Kidney epithelial cell (primary cell): Measurements from ENCODE around the gene ELAVL4. TPM values are rescaled to one million over a fixed set of nuclear protein-coding genes. Genes with fewer than 3 reads are reported as not detected.

Experiments used
- DNase-seq: peaks from one replicate; pipeline ENCODE4 v3.0.0-alpha.2; 2010; ENCODE audit warnings: low read depth
- H3K27me3 ChIP-seq: 2 replicates; pipeline ENCODE4 v1.6.0; 2011; ENCODE audit warnings: low read length; ENCODE audit not compliant: control insufficient read depth, insufficient read depth
- H3K36me3 ChIP-seq: 2 replicates; pipeline ENCODE4 v1.5.1; 2011; ENCODE audit warnings: low read length; ENCODE audit not compliant: control insufficient read depth, insufficient read depth
- H3K4me3 ChIP-seq: 2 replicates; pipeline ENCODE4 v1.5.1; 2011; ENCODE audit warnings: low read depth, mild to moderate bottlenecking, control low read depth, low read length
- total RNA-seq: library from RNA; depleted of rRNA; stranded (reverse); fragments of >200 nt; gene quantifications from 2 replicates; pipeline ENCODE4 v1.2.3, GENCODE V29; 2015
- TF ChIP-seq, protein P1 (sequence below): IDR thresholded peaks from 2 replicates; pipeline ENCODE4 v1.5.1; 2011; ENCODE audit warnings: mild to moderate bottlenecking, moderate library complexity, low read length, control low read depth, inconsistent platforms; ENCODE audit not compliant: insufficient read depth, poor library complexity, severe bottlenecking

The ELAVL4 gene
- total RNA-seq, 1 donor from 2014 or later, result 0.13 TPM

DNA sequence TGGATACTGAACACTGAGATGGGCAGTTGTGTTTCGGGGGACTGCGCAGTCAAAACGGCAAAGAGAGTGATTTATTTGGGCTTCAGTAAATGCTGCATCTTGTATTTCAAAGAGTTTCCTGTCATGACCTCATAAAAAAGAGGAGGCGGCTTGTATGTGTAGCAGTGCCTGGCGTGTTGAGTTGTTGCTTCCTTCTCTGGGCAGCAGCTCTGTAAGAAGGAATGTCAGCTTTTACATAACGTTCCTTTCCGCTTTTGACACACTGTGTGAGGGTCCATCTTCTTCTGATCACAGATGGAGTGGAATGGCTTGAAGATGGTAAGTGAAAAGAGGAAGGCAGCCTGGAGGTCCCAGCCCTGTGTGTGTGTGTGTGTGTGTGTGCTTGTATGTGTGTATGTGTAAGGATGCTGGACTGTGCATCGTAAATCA lies 941 bp downstream of the ELAVL4 start:
- TF ChIP-seq, protein P1, sequence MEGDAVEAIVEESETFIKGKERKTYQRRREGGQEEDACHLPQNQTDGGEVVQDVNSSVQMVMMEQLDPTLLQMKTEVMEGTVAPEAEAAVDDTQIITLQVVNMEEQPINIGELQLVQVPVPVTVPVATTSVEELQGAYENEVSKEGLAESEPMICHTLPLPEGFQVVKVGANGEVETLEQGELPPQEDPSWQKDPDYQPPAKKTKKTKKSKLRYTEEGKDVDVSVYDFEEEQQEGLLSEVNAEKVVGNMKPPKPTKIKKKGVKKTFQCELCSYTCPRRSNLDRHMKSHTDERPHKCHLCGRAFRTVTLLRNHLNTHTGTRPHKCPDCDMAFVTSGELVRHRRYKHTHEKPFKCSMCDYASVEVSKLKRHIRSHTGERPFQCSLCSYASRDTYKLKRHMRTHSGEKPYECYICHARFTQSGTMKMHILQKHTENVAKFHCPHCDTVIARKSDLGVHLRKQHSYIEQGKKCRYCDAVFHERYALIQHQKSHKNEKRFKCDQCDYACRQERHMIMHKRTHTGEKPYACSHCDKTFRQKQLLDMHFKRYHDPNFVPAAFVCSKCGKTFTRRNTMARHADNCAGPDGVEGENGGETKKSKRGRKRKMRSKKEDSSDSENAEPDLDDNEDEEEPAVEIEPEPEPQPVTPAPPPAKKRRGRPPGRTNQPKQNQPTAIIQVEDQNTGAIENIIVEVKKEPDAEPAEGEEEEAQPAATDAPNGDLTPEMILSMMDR, result no peak
- Histone ChIP-seq H3K4me3 (no peak overlapping the region), H3K36me3 (no peaks in the 10 kb centered on the region), H3K27me3 (peaks cover 22% of the 10 kb centered on the region)
- DNase-seq, result no peak

DNA sequence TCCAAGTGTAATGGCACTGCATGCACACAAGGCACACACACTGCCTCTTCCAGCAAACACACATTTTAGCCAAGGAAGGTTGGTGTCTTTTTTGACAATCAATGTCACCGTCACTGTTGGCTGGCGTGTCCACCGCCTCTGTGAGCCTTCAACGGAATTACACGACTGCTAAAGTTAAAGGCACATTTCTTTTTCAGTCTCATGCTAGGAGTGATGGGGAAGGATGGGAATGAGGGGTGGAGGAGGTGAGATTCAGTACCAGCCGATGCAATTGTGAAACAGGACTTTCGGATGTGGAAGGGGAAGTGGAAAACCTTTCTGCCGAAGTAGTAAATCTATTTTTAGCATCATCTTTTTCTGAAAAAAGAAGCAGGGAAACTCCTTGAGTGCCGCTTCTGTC lies 1.4 kb downstream of the ELAVL4 start:
- TF ChIP-seq, protein P1, result no peak
- no peak overlapping the region for H3K4me3 ChIP-seq
- no peak for DNase-seq

DNA sequence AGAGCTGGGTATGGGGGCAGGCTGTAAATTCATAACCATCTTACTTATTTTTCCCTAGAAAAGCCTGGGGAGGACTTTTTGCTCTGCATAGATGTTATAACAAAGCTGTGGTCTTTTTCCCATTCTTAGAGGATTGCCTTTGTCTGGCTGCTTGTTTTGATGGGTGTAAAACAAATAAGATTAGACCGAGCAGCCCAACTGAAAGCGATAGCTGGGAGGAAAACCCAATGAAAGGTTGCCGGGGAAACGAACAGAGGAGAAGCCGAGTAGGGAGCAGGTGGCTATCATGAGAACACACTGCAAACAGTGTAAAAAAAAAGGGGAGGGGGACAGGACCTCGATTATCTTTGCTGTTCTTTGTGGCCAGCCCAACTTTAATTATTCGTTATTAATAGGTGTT lies 1.9 kb downstream of the ELAVL4 start:
- TF ChIP-seq, protein P1, result no peak
- H3K27me3 ChIP-seq, result peaks cover 22% of the 10 kb centered on the region
- no peaks in the 10 kb centered on the region for H3K36me3 ChIP-seq
- no peak for DNase-seq
- H3K4me3 ChIP-seq, result no peak overlapping the region

More for the DNA sequence above, 1.4 kb downstream of the ELAVL4 start:
- Histone ChIP-seq H3K36me3 (no peaks in the 10 kb centered on the region), H3K27me3 (peaks cover 22% of the 10 kb centered on the region)

DNA sequence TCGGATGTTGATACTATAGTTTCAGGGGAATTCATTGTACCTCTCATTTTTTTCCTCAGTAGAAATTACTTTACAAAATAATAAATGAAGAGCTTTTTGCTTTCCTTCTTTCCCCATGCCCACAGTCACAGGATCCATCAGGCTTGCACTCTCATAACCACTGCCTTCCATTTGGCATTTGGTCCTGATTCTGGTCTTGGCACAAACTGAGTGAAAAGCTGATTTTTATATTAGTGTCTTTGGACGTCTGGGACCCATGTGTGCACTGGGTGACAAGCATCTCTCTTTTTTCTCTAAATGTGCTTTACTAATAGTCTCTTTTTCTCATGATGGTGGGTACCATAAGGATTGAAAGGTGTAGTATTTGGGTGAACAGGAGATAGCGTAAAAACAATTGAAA lies 2.8 kb downstream of the ELAVL4 start:
- no peak for DNase-seq
- Histone ChIP-seq H3K36me3 (no peaks in the 10 kb centered on the region), H3K27me3 (peaks cover 25% of the 10 kb centered on the region), H3K4me3 (no peak overlapping the region)
- TF ChIP-seq, protein P1, result no peak

DNA sequence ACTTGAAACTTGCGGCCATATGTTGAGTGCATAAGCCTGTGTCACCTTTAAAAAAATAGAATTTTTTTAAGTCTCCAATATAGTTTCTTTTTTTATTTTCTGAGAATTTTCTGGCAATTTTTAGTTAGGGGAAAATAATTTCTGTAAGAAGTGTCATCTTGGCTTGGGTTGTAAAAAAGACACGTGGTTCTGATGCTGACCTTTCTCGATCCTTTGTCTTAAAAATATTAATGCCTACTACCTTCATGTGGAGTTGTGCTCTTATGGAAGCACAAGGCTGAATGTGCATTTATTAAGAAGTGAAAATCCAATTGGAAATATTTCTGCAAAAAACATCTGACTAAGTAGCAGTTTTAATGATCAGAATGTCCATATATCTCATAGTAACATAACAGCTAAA lies 3.5 kb downstream of the ELAVL4 start:
- TF ChIP-seq, protein P1, result no peak
- Histone ChIP-seq H3K4me3 (no peak overlapping the region), H3K27me3 (peaks cover 25% of the 10 kb centered on the region), H3K36me3 (no peaks in the 10 kb centered on the region)
- no peak for DNase-seq

DNA sequence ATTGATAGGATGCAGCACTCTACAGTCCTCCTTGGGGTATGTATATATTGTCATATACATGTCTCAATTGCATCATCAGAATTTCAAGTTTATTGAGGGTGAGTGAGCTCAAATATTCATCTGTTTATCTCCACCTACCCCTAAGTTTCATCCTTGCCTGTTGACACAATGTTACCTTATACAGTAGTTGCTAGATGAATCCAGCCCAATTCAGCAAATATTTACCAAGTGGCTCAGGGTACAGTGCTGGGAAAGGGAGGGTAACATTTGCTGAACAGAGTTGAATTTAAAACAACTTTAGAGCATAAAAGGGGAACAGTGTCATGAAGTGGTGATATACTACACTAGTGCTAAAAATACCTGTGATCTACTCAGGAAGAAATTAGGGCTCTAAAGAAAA lies 14.4 kb downstream of the ELAVL4 start:
- no peak overlapping the region for H3K4me3 ChIP-seq
- H3K27me3 ChIP-seq, result no peaks in the 10 kb centered on the region
- TF ChIP-seq, protein P1, result no peak
- H3K36me3 ChIP-seq, result no peaks in the 10 kb centered on the region
- DNase-seq, result no peak
